HG03175 (cell line): Measurements from ENCODE around the gene BRD9.
"Not testable (repeated sequence)": the region's sequence is repeated elsewhere in the genome, so short reads cannot be mapped to it uniquely, and the experiment has no call there.

ENCODE experiments used
- ATAC-seq: cut with Tn5 transposase; IDR thresholded peaks from one replicate; pipeline ENCODE4 v1.9.1; 2021; ENCODE audit warnings: mild to moderate bottlenecking, moderate library complexity; ENCODE audit not compliant: unreplicated experiment

Gene BRD9

DNA sequence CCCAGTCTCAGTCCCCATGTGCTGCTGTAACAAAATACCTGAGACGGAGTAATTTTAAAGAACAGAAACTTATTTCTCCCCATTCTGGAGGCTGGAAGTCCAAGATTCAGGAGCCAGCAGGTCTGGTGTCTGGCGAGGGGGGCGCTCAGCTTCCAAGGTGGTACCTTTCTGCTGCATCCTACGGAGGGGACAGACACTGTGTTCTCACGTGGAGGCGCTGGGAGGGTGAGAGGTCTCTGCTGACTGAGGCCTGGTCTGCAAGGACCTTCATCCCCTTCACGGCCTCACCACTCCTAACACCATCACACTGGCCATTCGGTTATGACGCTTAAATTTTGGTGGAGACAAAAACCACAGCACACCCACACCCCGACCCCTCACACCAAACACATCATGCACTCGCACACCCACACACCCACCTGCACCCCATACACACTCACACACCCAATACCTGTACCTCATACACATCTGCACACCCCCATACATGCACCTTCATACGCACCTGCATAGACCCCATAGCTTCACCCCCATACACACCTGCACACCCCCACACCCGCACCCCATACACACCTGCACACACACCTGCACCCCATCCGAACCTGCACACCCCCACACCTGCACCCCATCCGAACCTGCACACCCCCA is 32.0 kb downstream of the BRD9 start:
- no peak for ATAC-seq

DNA sequence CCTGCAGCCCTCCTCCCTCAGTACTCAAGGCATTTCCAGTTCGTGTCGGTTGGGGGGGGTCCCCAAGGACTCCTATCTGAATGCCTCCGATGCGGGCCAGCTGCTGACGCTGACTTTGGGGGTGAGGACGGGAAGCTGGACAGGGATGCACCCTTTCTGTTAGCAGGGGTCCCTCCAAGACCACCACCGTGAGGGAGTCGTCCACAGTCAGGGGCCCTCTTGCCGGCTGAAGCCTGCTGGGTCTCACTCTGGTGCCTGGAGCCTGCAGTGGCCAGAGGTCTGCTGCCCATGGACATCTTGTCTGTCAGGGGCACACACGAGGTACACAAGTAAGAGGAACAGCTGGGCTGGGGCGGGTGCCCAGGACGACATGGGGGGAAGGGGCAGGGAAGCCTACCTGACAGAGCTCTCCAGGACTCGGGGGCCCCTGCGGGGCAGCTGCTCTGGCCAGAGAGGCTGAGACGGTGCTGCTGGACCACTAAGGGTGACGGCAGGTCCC is 32.8 kb downstream of the BRD9 start:
- ATAC-seq: no peak

DNA sequence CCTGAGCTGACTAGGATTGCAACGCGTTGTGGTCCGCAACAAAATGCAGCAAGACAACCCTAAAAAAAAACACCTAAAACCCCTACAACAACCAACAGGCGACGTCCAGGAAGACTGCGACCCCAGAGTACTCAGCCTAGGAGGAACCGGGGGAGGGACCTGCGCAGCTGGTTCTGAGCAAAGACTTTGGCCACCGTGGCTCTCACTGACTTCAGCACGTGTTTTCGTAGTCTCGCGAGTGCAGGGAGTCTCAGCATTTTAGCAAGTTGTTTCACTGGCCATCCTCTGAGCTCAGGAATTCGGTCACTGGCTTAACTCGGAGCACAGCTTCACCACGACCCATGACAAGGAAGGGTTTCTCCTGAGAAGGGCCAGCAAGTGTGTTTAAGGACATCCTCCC is 33.2 kb downstream of the BRD9 start:
- no peak for ATAC-seq

DNA sequence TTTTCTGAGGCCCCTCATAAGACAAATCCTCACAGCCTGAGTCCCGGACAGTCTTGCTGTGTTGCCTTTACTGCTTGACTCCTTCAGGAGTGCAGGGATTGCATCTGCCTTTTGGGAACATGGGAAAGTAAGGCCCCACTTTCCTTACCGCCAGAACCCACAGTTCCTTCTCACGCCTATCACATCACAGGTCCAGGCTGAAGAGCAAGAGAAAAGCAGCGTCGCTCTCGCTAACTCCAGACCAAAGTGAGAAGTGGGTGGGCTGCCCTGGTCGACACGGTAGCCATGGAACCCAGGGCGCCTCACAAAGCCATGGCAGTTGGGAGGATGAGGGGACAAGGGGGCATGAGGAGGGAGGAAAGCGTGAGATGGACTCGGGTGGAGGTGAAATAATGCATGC is 33.9 kb downstream of the BRD9 start:
- ATAC-seq: no peak

DNA sequence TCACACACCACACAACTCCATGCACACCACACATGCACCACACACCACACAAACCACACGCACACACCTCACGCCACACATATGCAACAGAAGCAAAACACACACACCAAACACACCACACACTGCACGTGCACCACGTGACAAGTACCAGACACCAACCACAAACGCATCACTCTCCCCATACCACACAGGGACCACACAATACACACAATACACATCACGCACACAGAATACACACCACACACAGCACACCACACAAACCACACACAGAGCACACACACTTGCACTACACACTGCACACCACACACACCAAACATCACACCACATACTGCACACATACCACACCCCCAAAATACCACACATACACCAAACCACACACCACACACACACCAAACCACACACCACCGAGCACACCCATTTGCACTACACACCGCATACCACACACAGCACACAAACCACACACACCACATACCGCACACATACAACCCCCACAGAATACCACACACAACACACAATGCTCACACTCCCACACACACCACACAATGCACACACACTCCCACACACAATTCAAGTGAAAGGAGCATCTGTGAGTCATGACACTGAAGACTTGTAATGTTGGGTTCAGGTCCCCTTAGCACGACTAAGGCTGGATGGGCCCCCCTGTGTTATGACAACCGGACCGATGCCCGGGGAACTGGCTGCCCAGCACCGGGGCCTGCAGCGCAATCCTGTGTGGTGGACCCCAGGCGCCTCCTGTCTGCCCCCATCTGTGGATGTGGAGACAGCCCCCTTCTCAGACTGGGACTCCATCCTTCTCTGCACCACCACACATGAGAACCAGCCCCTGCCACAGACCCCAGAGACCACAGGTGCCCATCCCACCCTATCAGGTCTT is 35.8 kb downstream of the BRD9 start:
- ATAC-seq: no peak

DNA sequence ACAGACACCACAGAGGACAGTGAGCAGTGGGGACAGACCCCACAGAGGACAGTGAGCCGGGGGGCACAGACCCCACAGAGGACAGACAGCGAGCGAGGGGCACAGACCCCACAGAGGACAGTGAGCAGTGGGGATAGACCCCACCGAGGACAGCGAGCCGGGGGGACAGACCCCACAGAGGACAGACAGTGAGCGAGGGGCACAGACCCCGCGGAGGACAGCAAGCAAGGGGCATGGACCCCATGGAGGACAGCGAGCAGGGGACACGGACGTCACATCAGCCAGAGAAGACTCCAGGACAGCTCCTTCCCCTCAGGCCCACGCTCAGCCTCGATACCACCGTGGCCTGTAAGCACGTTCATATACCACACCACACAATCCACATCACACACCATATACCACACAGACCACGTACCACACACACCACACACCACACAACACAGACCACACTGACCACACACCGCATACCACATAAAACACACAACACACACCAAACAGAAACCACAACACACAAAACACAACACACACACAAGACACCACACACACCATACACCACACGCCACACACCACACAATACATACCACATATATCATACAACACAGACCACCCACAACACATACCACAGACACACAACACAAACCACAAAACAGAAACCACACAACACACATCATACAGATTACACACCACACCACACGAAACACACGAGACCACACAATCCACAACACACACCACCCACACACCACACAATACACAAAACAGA is 36.6 kb downstream of the BRD9 start:
- no peak for ATAC-seq

DNA sequence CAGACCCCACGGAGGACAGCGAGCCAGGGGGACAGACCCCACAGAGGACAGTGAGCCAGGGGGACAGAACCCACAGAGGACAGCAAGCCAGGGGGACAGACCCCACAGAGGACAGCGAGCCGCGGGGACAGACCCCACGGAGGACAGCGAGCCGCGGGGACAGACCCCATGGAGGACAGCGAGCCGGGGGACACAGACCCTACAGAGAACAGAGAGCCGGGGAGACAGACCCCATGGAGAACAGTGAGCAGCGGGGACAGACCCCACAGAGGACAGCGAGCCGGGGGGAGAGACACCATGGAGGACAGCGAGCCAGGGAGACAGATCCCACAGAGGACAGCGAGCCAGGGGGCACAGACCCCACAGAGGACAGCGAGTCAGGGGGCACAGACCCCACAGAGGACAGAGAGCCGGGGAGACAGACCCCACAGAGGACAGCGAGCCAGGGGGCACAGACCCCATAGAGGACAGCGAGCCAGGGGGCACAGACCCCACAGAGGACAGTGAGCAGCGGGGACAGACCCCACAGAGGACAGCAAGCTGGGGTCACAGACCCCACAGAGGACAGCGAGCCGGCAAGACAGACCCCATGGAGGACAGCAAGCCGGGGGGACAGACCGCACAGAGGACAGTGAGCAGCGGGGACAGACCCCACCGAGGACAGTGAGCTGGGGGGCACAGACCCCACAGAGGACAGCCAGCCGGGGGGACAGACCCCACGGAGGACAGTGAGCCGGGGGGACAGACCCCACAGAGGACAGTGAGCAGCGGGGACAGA is 37.4 kb downstream of the BRD9 start:
- no peak for ATAC-seq

DNA sequence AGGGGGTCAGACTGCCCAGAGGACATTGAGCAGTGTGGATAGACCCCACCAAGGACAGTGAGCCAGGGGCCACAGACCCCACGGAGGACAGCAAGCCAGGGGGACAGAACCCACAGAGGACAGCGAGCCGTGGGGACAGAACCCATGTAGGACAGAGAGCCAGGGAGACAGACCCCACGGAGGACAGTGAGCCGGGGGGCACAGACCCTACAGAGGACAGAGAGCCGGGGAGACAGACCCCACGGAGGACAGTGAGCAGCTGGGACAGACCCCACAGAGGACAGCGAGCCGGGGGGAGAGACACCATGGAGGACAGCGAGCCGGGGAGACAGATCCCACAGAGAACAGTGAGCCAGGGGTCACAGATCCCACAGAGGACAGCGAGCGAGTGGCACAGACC is 38.4 kb downstream of the BRD9 start:
- ATAC-seq: no peak

DNA sequence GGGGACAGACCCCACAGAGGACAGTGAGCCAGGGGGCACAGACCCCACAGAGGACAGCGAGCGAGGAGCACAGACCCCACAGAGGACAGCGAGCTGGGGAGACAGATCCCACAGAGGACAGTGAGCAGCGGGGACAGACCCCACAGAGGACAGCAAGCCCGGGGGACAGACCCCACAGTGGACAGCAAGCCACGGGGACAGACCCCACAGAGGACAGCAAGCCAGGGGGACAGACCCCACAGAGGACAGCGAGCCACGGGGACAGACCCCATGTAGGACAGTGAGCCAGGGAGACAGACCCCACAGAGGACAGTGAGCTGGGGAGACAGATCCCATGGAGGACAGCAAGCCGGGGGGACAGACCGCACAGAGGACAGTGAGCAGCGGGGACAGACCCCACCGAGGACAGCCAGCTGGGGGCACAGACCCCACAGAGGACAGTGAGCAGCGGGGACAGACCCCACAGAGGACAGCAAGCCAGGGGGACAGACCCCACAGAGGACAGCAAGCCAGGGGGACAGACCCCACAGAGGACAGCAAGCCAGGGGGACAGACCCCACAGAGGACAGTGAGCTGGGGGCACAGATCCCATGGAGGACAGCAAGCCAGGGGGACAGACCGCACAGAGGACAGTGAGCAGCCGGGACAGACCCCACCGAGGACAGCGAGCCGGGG is 39.0 kb downstream of the BRD9 start:
- ATAC-seq: not testable (repeated sequence)

DNA sequence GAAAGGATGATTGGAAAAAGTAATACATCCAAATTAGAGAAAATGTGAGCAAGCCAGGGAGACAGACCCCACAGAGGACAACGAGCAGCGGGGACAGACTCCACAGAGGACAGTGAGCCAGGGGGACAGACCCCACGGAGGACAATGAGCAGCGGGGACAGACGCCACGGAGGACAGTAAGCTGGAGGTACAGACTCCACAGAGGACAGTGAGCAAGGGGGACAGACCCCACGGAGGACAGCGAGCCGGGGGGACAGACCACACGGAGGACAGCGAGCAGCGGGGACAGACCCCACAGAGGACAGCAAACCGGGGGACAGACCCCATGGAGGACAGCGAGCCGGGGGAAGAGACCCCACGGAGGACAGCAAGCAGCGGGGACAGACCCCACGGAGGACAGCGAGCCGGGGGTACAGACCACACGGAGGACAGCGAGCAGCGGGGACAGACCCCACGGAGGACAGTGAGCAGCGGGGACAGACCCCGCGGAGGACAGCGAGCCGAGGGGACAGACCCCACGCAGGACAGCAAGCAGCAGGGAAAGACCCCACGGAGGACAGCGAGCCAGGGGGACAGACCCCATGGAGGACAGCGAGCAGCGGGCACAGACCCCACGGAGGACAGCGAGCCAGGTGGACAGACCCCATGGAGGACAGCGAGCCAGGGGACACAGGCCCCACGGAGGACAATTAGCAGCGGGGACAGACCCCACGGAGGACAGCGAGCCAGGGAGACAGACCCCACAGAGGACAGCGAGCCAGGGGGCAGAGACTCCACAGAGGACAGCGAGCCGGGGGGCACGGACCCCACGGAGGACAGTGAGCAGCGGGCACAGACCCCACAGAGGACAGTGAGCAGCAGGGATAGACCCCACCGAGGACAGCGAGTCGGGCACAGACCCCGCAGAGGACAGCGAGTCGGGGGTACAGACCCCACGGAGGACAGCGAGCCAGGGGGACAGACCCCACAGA is 39.9 kb downstream of the BRD9 start:
- no peak for ATAC-seq

DNA sequence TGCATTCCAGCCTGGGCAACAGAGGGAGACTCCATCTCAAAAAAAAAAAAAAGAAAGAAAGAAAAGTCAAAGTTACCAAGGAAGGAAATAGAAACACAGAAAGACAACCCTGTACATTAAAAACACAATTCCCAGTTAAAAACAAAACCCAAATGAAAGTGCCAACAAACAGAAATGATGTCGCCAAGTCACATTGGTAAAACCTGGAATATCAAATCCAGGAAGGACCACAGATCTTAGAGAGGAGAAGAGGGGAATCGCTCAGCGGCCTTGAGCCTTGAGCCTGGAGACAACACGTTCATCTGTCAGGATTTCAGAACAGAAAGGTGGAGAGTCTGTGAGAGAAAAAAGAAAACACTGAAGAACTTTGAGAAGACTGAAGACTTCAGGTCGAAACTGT is 40.6 kb downstream of the BRD9 start:
- ATAC-seq: no peak

DNA sequence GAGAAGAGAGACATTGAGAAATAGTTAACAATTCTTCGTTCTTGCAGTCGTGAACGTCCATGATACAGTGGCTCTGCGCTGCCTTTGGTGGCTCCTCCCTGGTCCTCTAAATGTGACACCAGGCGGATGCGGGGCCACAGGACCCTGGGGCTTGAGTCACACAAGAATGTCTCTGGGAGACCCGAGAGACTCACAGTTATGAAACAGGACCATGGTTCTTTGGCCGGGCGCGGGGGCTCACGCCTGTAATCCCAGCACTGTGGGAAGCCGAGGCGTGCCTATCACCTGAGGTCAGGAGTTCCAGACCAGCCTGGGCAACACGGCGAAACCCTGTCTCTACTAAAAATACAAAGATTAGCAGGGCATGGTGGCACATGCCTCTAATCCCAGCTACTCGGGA is 41.0 kb downstream of the BRD9 start:
- ATAC-seq: no peak

DNA sequence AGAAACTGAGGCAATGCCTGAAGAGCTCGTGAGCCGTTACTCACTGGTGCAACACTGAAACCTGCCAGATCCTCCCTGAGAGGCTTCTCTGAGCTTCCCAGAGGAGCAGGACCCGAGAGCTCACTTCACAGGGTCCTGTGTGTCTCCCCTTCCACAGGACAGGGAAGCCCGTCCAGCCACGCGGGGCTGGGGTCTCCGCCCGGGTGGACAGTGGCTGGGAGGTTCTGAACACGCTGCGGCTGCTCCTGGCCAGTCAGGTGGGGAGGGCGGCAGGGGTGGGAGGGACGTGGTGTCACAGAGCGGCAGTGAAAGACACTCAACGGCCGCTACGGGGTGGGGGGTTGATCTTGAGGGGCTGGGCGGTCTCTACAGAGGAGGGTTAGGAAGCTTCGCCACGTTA is 41.5 kb downstream of the BRD9 start:
- ATAC-seq: no peak

DNA sequence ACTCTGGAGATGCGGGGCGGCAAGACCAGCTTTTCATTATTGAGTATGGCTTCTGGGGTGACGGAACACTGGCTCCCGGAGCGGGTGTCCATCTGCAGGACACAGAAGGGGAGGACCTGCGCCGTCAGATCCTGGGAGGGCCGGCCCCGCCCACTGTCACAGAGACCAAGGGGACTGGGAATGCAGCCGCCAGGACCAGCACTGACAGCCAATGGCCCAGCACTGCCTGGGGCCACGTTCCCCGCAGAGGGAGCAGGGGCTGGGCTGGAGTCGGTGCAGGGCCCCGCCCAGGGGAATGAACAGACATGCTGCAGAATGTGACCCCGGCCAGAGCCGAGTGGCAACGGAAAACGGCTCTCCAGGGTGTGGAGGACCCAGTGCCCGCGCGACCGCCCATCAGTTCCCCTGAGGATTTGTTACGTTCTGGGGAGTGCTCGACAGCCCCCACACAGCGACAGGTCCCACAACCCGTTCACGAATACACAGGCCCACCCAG is 42.0 kb downstream of the BRD9 start, which contains the start of gene ZDHHC11:
Gene ZDHHC11, minus strand, starts transcription at position 476 of the 496 bp plus-strand sequence. Its CDS starts 384 bp downstream, at position 92.
- ATAC-seq: no peak

DNA sequence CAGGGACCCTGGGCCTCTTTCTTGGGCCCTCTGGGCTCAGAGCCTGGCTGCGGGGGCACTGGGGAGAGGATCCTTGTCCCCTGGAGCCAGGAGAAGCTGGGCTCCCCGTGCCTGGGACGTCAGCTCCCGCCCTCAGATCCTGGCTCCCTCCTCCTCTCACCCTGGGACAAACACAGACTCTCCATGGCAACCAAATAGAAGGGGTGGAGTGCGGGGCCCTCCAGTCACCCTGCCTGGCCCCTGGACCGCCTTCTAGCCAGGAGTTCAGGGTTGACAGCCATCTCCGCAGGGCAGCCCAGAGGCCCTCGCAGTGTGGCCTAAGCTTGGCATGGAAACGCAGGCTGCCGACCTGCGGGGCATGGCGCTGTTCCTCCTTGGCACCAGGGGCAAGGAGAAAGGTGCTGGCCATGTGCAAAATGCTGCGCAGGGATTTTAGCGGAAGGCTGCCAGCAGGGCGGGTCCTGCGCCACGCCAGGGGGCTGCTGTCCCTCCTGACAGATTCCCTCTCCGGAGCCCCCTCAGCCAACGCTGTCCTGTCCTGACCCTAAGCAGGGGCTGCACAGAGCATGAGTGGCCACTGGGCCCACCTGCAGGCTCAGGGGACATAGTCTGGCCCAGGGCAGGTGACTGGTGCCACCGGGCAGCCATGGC is 42.8 kb downstream of the BRD9 start:
- ATAC-seq: no peak

DNA sequence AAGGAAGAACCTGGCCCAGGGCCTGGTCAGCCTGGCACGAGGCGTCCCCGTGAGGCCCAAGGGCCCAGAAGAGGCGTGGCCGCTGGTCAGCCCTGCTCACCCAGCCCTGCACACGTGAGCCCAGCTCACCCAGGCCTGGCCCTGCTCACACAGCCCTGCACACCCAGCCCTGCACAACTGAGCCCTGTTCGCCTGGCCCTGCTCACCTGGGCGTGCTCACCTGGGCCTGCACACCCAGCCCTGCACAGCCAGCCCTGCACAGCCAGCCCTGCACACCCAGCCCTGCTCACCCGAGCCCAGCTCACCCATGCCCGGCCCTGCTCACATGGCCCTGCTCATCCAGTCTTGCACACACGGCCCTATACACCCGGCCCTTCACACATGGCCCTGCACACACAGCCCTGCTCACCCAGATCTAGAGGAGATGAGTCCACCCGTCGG is 43.9 kb downstream of the BRD9 start:
- ATAC-seq: no peak

DNA sequence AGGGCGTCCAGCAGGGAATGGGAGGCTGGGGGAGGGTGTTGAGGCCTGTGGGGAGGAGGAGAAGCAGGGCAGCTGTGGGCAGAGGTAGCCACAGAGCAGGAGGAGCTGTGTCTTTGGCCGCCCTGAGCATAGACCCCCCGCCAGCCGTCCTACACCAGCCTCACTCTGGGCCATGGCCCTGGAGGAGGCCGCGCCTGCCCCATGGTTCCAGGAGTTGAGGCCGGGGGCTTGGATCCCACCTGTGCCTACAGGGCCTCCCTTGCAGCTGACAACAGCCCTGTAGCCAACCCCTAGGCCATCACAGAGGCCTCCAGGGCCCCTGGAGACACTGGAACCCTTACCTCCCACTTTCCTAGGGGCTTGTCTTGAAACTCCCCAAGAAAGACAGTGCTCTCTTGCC is 44.9 kb downstream of the BRD9 start:
- ATAC-seq: not testable (repeated sequence)

DNA sequence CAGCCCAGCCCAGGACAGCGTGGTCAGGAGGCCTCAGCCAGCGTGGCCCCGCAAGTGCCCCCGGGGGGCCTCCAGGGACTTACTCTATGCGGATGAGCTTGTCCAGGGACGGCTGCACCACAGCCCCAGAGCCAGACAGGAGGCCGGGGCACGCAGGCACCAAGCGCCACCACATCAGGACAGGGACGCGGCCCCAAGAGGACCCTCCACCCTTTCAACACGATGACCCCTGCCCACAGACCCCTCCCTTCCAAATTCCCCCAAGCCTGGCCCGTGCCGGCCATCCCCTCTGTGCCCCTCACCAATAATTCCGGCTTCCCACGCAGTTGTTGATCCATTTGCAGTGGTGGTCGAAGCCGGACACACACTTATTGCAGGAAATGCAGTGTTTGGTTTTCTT is 45.4 kb downstream of the BRD9 start:
- ATAC-seq: not testable (repeated sequence)
